Neural cell (in vitro differentiated cells): ENCODE results near the gene COL23A1. TPM values are rescaled to one million over a fixed set of nuclear protein-coding genes. Genes with fewer than 3 reads are reported as not detected.

ENCODE experiments used
- H2AFZ ChIP-seq: fragments of 200-600, 300-800 bp; sonication (generic), shearing (Covaris generic); 2 replicates; pipeline ENCODE4 v1.6.0; 2014; ENCODE audit warnings: low read depth, mild to moderate bottlenecking, antibody characterized with exemption, low read length, moderate library complexity
- H3F3A ChIP-seq: fragments of 200-600 bp; shearing (Covaris generic); 2 replicates; pipeline ENCODE4 v1.6.1; 2016; ENCODE audit warnings: mild to moderate bottlenecking, moderate library complexity, mixed read lengths, antibody characterized with exemption, low read length; ENCODE audit not compliant: insufficient read depth, poor library complexity, severe bottlenecking
- H3K27ac ChIP-seq: fragments of 200-600, 300-800 bp; sonication (generic), shearing (Covaris generic); 2 replicates; pipeline ENCODE4 v1.5.1; 2014; ENCODE audit warnings: mild to moderate bottlenecking, low read length, moderate library complexity
- H3K27me3 ChIP-seq: fragments of 300-800, 200-600 bp; sonication (generic), shearing (Covaris generic); 2 replicates; pipeline ENCODE4 v1.6.0; 2014; ENCODE audit warnings: mild to moderate bottlenecking, low read depth, low read length, moderate library complexity; ENCODE audit not compliant: insufficient read depth
- H3K36me3 ChIP-seq: fragments of 300-800, 200-600 bp; sonication (generic), shearing (Covaris generic); 2 replicates; pipeline ENCODE4 v1.5.1; 2014; ENCODE audit warnings: mild to moderate bottlenecking, antibody characterized with exemption, low read length, moderate library complexity; ENCODE audit not compliant: insufficient read depth
- H3K4me2 ChIP-seq: fragments of 300-800, 200-600 bp; sonication (generic), shearing (Covaris generic); 2 replicates; pipeline ENCODE4 v1.6.0; 2014; ENCODE audit warnings: mild to moderate bottlenecking, low read length
- H3K4me3 ChIP-seq: fragments of 300-800, 200-600 bp; sonication (generic), shearing (Covaris generic); 2 replicates; pipeline ENCODE4 v1.5.1; 2014; ENCODE audit warnings: mild to moderate bottlenecking, low read length, moderate library complexity
- H3K79me2 ChIP-seq: fragments of 200-600 bp; shearing (Covaris generic); replicated peaks from 2 replicates; pipeline ENCODE4 v1.6.0; 2014; ENCODE audit warnings: mild to moderate bottlenecking, low read length, moderate library complexity; ENCODE audit not compliant: insufficient read depth
- H3K9ac ChIP-seq: fragments of 300-800, 200-600 bp; sonication (generic), shearing (Covaris generic); 2 replicates; pipeline ENCODE4 v1.6.1; 2016; ENCODE audit warnings: mild to moderate bottlenecking, low read length, mixed read lengths
- H3K9me2 ChIP-seq: fragments of 200-600 bp; shearing (Covaris generic); 2 replicates; pipeline ENCODE4 v1.6.1; 2016; ENCODE audit warnings: mild to moderate bottlenecking, low read length, mixed read lengths; ENCODE audit not compliant: insufficient read depth
- H3K9me3 ChIP-seq: fragments of 200-600, 300-800 bp; sonication (generic), shearing (Covaris generic); 2 replicates; pipeline ENCODE4 v1.6.1; 2016; ENCODE audit warnings: mild to moderate bottlenecking, mixed run types, low read length, moderate library complexity, mixed read lengths
- H4K20me1 ChIP-seq: fragments of 200-600 bp; shearing (Covaris generic); 2 replicates; pipeline ENCODE4 v1.6.1; 2016; ENCODE audit warnings: mild to moderate bottlenecking, mixed run types; ENCODE audit not compliant: insufficient read depth
- EP300 ChIP-seq: fragments of 450-650 bp; conservative IDR thresholded peaks from 2 replicates; pipeline ENCODE4 v1.6.1; 2014; ENCODE audit warnings: antibody characterized with exemption, mild to moderate bottlenecking, moderate library complexity; ENCODE audit not compliant: poor library complexity, severe bottlenecking
- EZH2 ChIP-seq: fragments of 200-600, 300-800 bp; shearing (Covaris generic), sonication (generic); IDR thresholded peaks from 2 replicates; pipeline ENCODE4 v1.6.1; 2014; ENCODE audit warnings: antibody characterized with exemption, low read length, borderline replicate concordance, mild to moderate bottlenecking; ENCODE audit not compliant: insufficient read depth, poor library complexity, severe bottlenecking
- MXI1 ChIP-seq: fragments of 450-650 bp; conservative IDR thresholded peaks from 2 replicates; pipeline ENCODE4 v1.6.1; 2014; ENCODE audit warnings: antibody characterized with exemption, mild to moderate bottlenecking; ENCODE audit not compliant: poor library complexity, severe bottlenecking
- POLR2AphosphoS5 ChIP-seq: IDR thresholded peaks from 2 replicates; pipeline ENCODE4 v1.6.1; 2012
- RAD21 ChIP-seq: fragments of 450-650 bp; conservative IDR thresholded peaks from 2 replicates; pipeline ENCODE4 v1.6.1; 2014; ENCODE audit warnings: antibody characterized with exemption, mild to moderate bottlenecking, moderate library complexity
- SMC3 ChIP-seq: fragments of 450-650 bp; conservative IDR thresholded peaks from 2 replicates; pipeline ENCODE4 v1.6.1; 2014; ENCODE audit warnings: antibody characterized with exemption, mild to moderate bottlenecking, moderate library complexity; ENCODE audit not compliant: poor library complexity
- TAF1 ChIP-seq: IDR thresholded peaks from 2 replicates; pipeline ENCODE4 v1.6.1; 2012; ENCODE audit warnings: low read depth
- polyA plus RNA-seq: library from polyadenylated mRNA; depleted of rRNA; stranded (reverse); fragments of >200 nt; gene quantifications from 2 replicates; pipeline ENCODE4 v1.2.3, GENCODE V29; 2014
- TF ChIP-seq, protein P1 (sequence below): fragments of 450-650 bp; IDR thresholded peaks from 2 replicates; pipeline ENCODE4 v1.5.1; 2014; ENCODE audit warnings: antibody characterized with exemption, mild to moderate bottlenecking, moderate library complexity; ENCODE audit not compliant: poor library complexity, severe bottlenecking
- TF ChIP-seq, protein P2 (sequence below): IDR thresholded peaks from 2 replicates; pipeline ENCODE4 v1.6.1; 2012; ENCODE audit warnings: borderline replicate concordance

The COL23A1 gene
- polyA plus RNA-seq, 1 donor from 2014 or later: not detected

GRCh38 chr5:178196986-178197385 lies 393.2 kb downstream of the COL23A1 start:
- no peaks in the 10 kb centered on the region for H4K20me1 ChIP-seq
- TF ChIP-seq, protein P1, sequence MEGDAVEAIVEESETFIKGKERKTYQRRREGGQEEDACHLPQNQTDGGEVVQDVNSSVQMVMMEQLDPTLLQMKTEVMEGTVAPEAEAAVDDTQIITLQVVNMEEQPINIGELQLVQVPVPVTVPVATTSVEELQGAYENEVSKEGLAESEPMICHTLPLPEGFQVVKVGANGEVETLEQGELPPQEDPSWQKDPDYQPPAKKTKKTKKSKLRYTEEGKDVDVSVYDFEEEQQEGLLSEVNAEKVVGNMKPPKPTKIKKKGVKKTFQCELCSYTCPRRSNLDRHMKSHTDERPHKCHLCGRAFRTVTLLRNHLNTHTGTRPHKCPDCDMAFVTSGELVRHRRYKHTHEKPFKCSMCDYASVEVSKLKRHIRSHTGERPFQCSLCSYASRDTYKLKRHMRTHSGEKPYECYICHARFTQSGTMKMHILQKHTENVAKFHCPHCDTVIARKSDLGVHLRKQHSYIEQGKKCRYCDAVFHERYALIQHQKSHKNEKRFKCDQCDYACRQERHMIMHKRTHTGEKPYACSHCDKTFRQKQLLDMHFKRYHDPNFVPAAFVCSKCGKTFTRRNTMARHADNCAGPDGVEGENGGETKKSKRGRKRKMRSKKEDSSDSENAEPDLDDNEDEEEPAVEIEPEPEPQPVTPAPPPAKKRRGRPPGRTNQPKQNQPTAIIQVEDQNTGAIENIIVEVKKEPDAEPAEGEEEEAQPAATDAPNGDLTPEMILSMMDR: no peak
- no peak for TF ChIP-seq SMC3
- TF ChIP-seq RAD21: no peak
- TF ChIP-seq, protein P2, sequence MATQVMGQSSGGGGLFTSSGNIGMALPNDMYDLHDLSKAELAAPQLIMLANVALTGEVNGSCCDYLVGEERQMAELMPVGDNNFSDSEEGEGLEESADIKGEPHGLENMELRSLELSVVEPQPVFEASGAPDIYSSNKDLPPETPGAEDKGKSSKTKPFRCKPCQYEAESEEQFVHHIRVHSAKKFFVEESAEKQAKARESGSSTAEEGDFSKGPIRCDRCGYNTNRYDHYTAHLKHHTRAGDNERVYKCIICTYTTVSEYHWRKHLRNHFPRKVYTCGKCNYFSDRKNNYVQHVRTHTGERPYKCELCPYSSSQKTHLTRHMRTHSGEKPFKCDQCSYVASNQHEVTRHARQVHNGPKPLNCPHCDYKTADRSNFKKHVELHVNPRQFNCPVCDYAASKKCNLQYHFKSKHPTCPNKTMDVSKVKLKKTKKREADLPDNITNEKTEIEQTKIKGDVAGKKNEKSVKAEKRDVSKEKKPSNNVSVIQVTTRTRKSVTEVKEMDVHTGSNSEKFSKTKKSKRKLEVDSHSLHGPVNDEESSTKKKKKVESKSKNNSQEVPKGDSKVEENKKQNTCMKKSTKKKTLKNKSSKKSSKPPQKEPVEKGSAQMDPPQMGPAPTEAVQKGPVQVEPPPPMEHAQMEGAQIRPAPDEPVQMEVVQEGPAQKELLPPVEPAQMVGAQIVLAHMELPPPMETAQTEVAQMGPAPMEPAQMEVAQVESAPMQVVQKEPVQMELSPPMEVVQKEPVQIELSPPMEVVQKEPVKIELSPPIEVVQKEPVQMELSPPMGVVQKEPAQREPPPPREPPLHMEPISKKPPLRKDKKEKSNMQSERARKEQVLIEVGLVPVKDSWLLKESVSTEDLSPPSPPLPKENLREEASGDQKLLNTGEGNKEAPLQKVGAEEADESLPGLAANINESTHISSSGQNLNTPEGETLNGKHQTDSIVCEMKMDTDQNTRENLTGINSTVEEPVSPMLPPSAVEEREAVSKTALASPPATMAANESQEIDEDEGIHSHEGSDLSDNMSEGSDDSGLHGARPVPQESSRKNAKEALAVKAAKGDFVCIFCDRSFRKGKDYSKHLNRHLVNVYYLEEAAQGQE: no peak
- TF ChIP-seq MXI1: no peak
- no peak for TF ChIP-seq POLR2AphosphoS5
- no peak for TF ChIP-seq TAF1
- TF ChIP-seq EZH2: no peak
- TF ChIP-seq EP300: no peak
- H3K9me2 ChIP-seq: no peaks in the 10 kb centered on the region
- no peak overlapping the region for H3K4me2 ChIP-seq
- H3F3A ChIP-seq: no peaks in the 10 kb centered on the region
- no peak overlapping the region for H3K9ac ChIP-seq
- no peaks in the 10 kb centered on the region for H3K9me3 ChIP-seq
- no peak overlapping the region for H3K27ac ChIP-seq
- H3K79me2 ChIP-seq: no peaks in the 10 kb centered on the region
- no peaks in the 10 kb centered on the region for H3K36me3 ChIP-seq
- H2AFZ ChIP-seq: no peak overlapping the region
- H3K4me3 ChIP-seq: no peak overlapping the region
- no peaks in the 10 kb centered on the region for H3K27me3 ChIP-seq

- H3K4me2 ChIP-seq: no peak overlapping the region
- H3K9ac ChIP-seq: no peak overlapping the region
- no peak for TF ChIP-seq EP300
- TF ChIP-seq, protein P1: no peak
- no peak for TF ChIP-seq POLR2AphosphoS5
- TF ChIP-seq, protein P2: no peak
- no peak for TF ChIP-seq EZH2
- no peak for TF ChIP-seq SMC3
- no peak for TF ChIP-seq MXI1
- no peak for TF ChIP-seq RAD21
- no peak for TF ChIP-seq TAF1
- H3K4me3 ChIP-seq: no peak overlapping the region
- H3K27me3 ChIP-seq: no peaks in the 10 kb centered on the region
- no peaks in the 10 kb centered on the region for H3K36me3 ChIP-seq
- no peaks in the 10 kb centered on the region for H3K9me2 ChIP-seq
- no peak overlapping the region for H2AFZ ChIP-seq
- H4K20me1 ChIP-seq: no peaks in the 10 kb centered on the region
- no peak overlapping the region for H3K27ac ChIP-seq
- no peaks in the 10 kb centered on the region for H3F3A ChIP-seq
- no peaks in the 10 kb centered on the region for H3K79me2 ChIP-seq
- no peaks in the 10 kb centered on the region for H3K9me3 ChIP-seq
These were observed 393.8 kb downstream of the COL23A1 start for GRCh38 chr5:178196281-178196812.
